Trophoblast cell (in vitro differentiated cells and primary cell): ENCODE data around the gene TMEM80.
"Not testable (repeated sequence)": the region's sequence is repeated elsewhere in the genome, so short reads cannot be mapped to it uniquely, and the experiment has no call there.

Experiments used
- DNase-seq, 2 donors: peaks; one replicate each; pipeline ENCODE4 v3.0.0-alpha.2; 2016
- H2AFZ ChIP-seq: 2 replicates; pipeline ENCODE4 v1.6.1; 2013; ENCODE audit warnings: low read length, moderate library complexity, mild to moderate bottlenecking; ENCODE audit not compliant: insufficient read depth, poor library complexity
- H2AK5ac ChIP-seq: 2 replicates; pipeline ENCODE4 v1.6.1; 2013; ENCODE audit warnings: mild to moderate bottlenecking, low read length
- H2BK120ac ChIP-seq: 2 replicates; pipeline ENCODE4 v1.6.1; 2013; ENCODE audit warnings: low read length, mild to moderate bottlenecking, moderate library complexity; ENCODE audit not compliant: insufficient read depth, poor library complexity
- H2BK12ac ChIP-seq: 2 replicates; pipeline ENCODE4 v1.6.1; 2013; ENCODE audit warnings: mild to moderate bottlenecking, low read length, moderate library complexity
- H2BK5ac ChIP-seq: 2 replicates; pipeline ENCODE4 v1.6.1; 2013; ENCODE audit warnings: low read length, low read depth, moderate library complexity, mild to moderate bottlenecking; ENCODE audit not compliant: poor library complexity
- H3K14ac ChIP-seq: 2 replicates; pipeline ENCODE4 v1.6.1; 2013; ENCODE audit warnings: mild to moderate bottlenecking, low read length
- H3K18ac ChIP-seq: 2 replicates; pipeline ENCODE4 v1.6.1; 2013; ENCODE audit warnings: mild to moderate bottlenecking, low read length
- H3K23ac ChIP-seq: 2 replicates; pipeline ENCODE4 v1.6.1; 2013; ENCODE audit warnings: low read length
- H3K27ac ChIP-seq: 2 replicates; pipeline ENCODE4 v1.5.1; 2013; ENCODE audit warnings: low read depth, mild to moderate bottlenecking, inconsistent platforms, low read length, moderate library complexity
- H3K27me3 ChIP-seq: 2 replicates; pipeline ENCODE4 v1.6.1; 2013; ENCODE audit warnings: inconsistent platforms, mild to moderate bottlenecking, low read length, moderate library complexity; ENCODE audit not compliant: insufficient read depth
- H3K36me3 ChIP-seq, 2 experiments: 1 replicate in 1 of 2; 2 replicates in 1 of 2; pipeline ENCODE4 v1.6.1; 2013; ENCODE audit warnings: low read length in 2 of 2, mild to moderate bottlenecking in 2 of 2, moderate library complexity in 1 of 2; ENCODE audit not compliant: insufficient read depth in 2 of 2, control insufficient read depth in 1 of 2
- H3K4ac ChIP-seq: 2 replicates; pipeline ENCODE4 v1.6.1; 2013; ENCODE audit warnings: low read depth, mild to moderate bottlenecking, low read length, moderate library complexity
- H3K4me1 ChIP-seq, 2 experiments: 1 replicate in 1 of 2; 2 replicates in 1 of 2; pipeline ENCODE4 v1.6.1; 2013; ENCODE audit warnings: low read length in 2 of 2, mild to moderate bottlenecking in 2 of 2, moderate library complexity in 1 of 2; ENCODE audit not compliant: insufficient read depth in 2 of 2, control insufficient read depth in 1 of 2
- H3K4me2 ChIP-seq: 2 replicates; pipeline ENCODE4 v1.6.1; 2013; ENCODE audit warnings: inconsistent platforms, mild to moderate bottlenecking, low read length, moderate library complexity
- H3K4me3 ChIP-seq: 2 replicates; pipeline ENCODE4 v1.5.1; 2013; ENCODE audit warnings: mild to moderate bottlenecking, low read depth, low read length, inconsistent platforms
- H3K79me1 ChIP-seq: one replicate; pipeline ENCODE4 v1.6.1; 2013; ENCODE audit warnings: low read length
- H3K79me2 ChIP-seq: 2 replicates; pipeline ENCODE4 v1.6.1; 2013; ENCODE audit warnings: low read length, mild to moderate bottlenecking; ENCODE audit not compliant: control insufficient read depth, insufficient read depth, poor library complexity
- H3K9ac ChIP-seq: 2 replicates; pipeline ENCODE4 v1.6.1; 2013; ENCODE audit warnings: mild to moderate bottlenecking, low read length
- H3K9me3 ChIP-seq: 2 replicates; pipeline ENCODE4 v1.6.1; 2013; ENCODE audit warnings: low read depth, mild to moderate bottlenecking, control low read depth, inconsistent platforms, low read length; ENCODE audit not compliant: insufficient read depth
- H4K12ac ChIP-seq: 2 replicates; pipeline ENCODE4 v1.6.1; 2013; ENCODE audit warnings: low read depth, mild to moderate bottlenecking, low read length, moderate library complexity
- H4K8ac ChIP-seq: 2 replicates; pipeline ENCODE4 v1.6.1; 2013; ENCODE audit warnings: low read depth, mild to moderate bottlenecking, low read length, moderate library complexity
- H4K91ac ChIP-seq: one replicate; pipeline ENCODE4 v1.6.1; 2013; ENCODE audit warnings: low read depth, mild to moderate bottlenecking, low read length, moderate library complexity
- WGBS: extraction: QIAGEN DNeasy Blood & Tissue Kit; methylation state at CpG from one replicate; pipeline ENCODE4 v1.1.7; 2013; ENCODE audit warnings: missing lambda C conversion rate; ENCODE audit not compliant: insufficient read length, insufficient coverage; ENCODE audit errors: extremely low coverage; 5-methylcytosine and 5-hydroxymethylcytosine counted together

The TMEM80 gene

DNA sequence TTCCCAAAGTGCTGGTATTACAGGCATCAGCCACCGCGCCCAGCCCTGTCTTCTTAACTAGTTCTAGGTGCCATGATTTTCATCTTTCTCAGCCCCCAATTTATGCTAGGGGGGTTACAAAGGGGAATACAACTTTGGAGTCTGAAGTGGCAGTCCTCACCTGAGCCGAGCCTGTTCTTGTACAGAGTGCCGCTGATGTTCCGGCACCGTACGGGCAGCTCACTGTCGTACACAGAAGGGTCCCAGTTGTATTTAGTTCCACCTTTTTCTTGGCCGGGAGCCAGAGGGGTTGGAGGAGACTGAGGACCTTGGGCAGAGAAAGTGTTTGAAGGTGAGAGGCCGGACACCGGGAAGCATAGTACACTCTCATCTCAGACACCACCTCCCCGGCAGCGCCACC, 7.9 kb upstream of the TMEM80 start:
- H3K9me3 ChIP-seq = peaks cover 2% of the 10 kb centered on the region
- H3K18ac ChIP-seq = no peak overlapping the region
- H2AFZ ChIP-seq = no peak overlapping the region
- H3K9ac ChIP-seq = no peak overlapping the region
- H2BK120ac ChIP-seq = no peak overlapping the region
- H3K27ac ChIP-seq = no peak overlapping the region
- H3K79me2 ChIP-seq = peaks cover 4% of the 10 kb centered on the region
- H2BK12ac ChIP-seq = no peak overlapping the region
- H4K8ac ChIP-seq = no peak overlapping the region
- H4K91ac ChIP-seq = no peak overlapping the region
- H3K4me1 ChIP-seq = peaks cover 12 to 14% of the 10 kb centered on the region in 2 experiments
- H3K4me2 ChIP-seq = no peak overlapping the region
- WGBS = no CpG with 5 or more reads among the region's 13 CpGs
- H3K4me3 ChIP-seq = no peak overlapping the region
- H3K36me3 ChIP-seq = peaks cover 42 to 49% of the 10 kb centered on the region in 2 experiments
- no peak overlapping the region for H3K4ac ChIP-seq
- H3K79me1 ChIP-seq = peaks cover under 1% of the 10 kb centered on the region
- no peak overlapping the region for H3K14ac ChIP-seq
- H2AK5ac ChIP-seq = no peak overlapping the region
- no peak overlapping the region for H2BK5ac ChIP-seq
- no peak overlapping the region for H3K23ac ChIP-seq
- H4K12ac ChIP-seq = no peak overlapping the region
- H3K27me3 ChIP-seq = no peaks in the 10 kb centered on the region
- DNase-seq = no peak

DNA sequence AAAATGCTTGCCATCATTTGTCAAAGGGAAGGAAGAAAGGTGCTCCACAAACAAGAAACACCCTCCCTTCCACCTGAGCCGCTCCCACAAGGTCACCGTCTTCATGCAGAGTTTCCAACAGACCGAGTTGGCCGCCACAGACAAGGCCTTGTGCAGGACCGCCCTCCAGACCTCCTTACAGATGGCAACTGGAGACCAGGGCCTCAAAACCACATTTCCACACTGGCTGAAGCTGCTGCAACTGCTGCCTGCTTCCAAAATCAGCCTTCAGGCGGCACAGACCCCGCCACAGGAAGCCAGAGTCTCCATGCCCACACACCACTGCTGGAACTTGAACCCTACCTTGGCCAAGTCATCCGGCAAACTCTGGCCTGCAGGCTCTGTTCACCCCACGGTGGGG, 6.9 kb upstream of the TMEM80 start:
- Histone ChIP-seq H4K91ac (no peak overlapping the region), H3K79me2 (peaks cover 8% of the 10 kb centered on the region), H4K8ac (no peak overlapping the region), H2BK120ac (no peak overlapping the region), H3K18ac (no peak overlapping the region), H3K27ac (no peak overlapping the region), H3K4me3 (no peak overlapping the region), H3K4me2 (no peak overlapping the region), H3K9ac (no peak overlapping the region), H2AFZ (no peak overlapping the region), H3K27me3 (no peaks in the 10 kb centered on the region), H3K79me1 (peaks cover 3% of the 10 kb centered on the region), H3K9me3 (peaks cover 2% of the 10 kb centered on the region), H3K36me3 (peaks cover 41 to 44% of the 10 kb centered on the region in 2 experiments), H2AK5ac (no peak overlapping the region), H4K12ac (no peak overlapping the region), H3K23ac (no peak overlapping the region), H2BK5ac (no peak overlapping the region), H3K4me1 (peaks cover 17 to 20% of the 10 kb centered on the region in 2 experiments), H3K4ac (no peak overlapping the region), H2BK12ac (no peak overlapping the region), H3K14ac (no peak overlapping the region)
- DNase-seq = no peak
- WGBS = no CpG with 5 or more reads among the region's 9 CpGs

DNA sequence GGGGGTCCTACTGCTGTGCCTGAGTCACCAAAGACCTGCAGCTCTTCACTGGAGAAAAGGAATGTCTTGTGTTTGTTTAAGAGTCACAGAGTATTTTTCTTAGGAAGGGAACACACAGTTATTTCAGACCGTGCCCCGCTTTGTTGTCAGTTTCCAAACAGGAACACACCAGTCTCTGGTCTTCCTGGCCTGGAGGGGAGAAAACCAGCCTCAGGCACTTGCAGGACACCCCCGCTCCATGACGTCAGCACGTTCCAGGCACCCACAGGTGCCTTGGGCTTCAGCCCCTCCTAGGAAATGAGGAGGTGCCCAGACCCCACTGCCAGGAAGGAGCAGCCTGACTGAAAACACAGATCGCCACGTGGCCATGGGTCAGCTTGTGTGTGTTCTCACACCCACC, 6.0 kb upstream of the TMEM80 start:
- Histone ChIP-seq H3K79me1 (peaks cover 9% of the 10 kb centered on the region), H4K8ac (no peak overlapping the region), H3K4me2 (no peak overlapping the region), H3K18ac (no peak overlapping the region), H2BK120ac (no peak overlapping the region), H2BK12ac (no peak overlapping the region), H3K9me3 (peaks cover 2% of the 10 kb centered on the region), H2AFZ (no peak overlapping the region), H3K79me2 (peaks cover 15% of the 10 kb centered on the region), H3K4ac (no peak overlapping the region), H3K4me3 (no peak overlapping the region), H4K91ac (no peak overlapping the region), H3K4me1 (peaks cover 25 to 26% of the 10 kb centered on the region in 2 experiments), H3K23ac (no peak overlapping the region), H3K27ac (no peak overlapping the region), H3K36me3 (peaks cover 36 to 41% of the 10 kb centered on the region in 2 experiments), H3K27me3 (no peaks in the 10 kb centered on the region), H2AK5ac (no peak overlapping the region), H3K14ac (no peak overlapping the region), H3K9ac (no peak overlapping the region), H2BK5ac (no peak overlapping the region), H4K12ac (no peak overlapping the region)
- WGBS = no CpG with 5 or more reads among the region's 7 CpGs
- DNase-seq = no peak

DNA sequence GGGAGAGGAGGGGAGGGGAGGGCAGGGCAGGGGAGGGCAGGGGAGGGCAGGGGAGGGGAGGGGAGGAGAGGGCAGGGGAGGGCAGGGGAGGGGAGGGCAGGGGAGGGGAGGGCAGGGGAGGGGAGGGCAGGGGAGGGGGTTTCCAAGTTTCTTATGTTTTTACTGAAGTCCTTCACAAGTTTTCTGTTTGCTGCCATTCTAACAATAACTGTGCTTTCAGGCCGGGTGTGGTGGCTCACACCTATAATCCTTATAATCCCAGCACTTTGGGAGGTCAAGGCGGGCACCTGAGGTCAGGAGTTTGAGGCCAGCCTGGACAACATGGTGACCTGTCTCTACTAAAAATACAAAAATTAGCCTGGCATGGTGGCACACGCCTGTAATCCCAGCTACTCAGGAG, 5.4 kb upstream of the TMEM80 start:
- not testable (repeated sequence) for H3K4me3 ChIP-seq, H3K14ac ChIP-seq, DNase-seq, H2AK5ac ChIP-seq, H3K4me2 ChIP-seq, H2AFZ ChIP-seq, H2BK120ac ChIP-seq, H3K23ac ChIP-seq, H4K91ac ChIP-seq, H4K8ac ChIP-seq, H4K12ac ChIP-seq, H3K27ac ChIP-seq, H3K9me3 ChIP-seq, H3K18ac ChIP-seq, H2BK5ac ChIP-seq, H3K9ac ChIP-seq, H3K27me3 ChIP-seq, H2BK12ac ChIP-seq, H3K4ac ChIP-seq
- H3K36me3 ChIP-seq = peaks cover 31 to 36% of the 10 kb centered on the region in 2 experiments
- peaks cover 15% of the 10 kb centered on the region for H3K79me1 ChIP-seq
- H3K4me1 ChIP-seq = peaks cover 25 to 26% of the 10 kb centered on the region in 2 experiments
- peaks cover 18% of the 10 kb centered on the region for H3K79me2 ChIP-seq
- no CpG with 5 or more reads among the region's 3 CpGs for WGBS
